ENCODE data around the gene ZNF469. TPM values are rescaled to one million over a fixed set of nuclear protein-coding genes. Genes with fewer than 3 reads are reported as not detected.

ZNF469 gene
- total and polyA plus RNA-seq, 4 donors: 0.04 to 0.50 (median 0.36) TPM

DNA sequence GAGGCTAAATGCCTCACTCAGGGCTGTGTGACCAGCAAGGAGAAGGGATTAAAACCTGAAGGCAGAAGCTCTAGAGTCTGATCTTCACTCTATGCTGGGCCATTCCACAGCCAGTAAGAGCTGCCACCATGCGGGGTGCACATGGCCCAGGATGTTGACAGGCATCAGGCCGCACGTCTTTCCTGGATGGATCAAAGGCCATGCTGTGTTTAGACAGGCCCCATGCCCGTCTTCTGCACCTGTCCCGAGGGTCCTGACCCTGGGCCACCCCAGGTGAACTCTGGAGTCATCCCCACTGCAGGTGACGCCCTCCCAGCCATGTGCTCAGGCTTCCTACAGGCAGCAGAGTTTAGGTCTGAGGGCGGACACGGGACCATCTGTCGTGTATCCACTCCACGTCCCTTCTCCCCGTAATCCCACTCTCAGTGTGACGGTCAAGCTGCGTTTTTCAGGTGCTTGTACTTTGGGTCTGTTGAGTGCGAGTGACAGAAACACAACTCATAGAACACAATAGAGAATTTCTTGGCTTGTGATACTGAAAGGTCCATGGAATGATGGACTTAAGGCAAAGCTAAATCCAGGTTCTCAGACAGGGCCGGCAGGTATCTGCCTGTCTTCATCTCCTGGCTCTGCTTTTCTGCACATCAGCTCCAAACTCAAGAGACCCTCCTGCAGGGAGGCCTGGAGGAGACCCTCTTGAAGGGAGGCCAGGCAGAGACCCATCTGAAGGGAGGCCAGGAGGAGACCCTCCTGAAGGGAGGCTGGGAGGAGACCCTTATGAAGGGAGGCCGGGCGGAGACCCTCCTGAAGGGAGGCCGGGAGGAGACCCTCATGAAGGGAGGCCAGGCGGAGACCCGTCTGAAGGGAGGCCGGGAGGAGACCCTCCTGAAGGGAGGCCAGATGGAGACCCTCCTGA, 13.2 kb downstream of the ZNF469 start:
- no peak for TF ChIP-seq TAF1 (conservative IDR thresholded peaks at IDR 0.05)
- TF ChIP-seq, protein P1, sequence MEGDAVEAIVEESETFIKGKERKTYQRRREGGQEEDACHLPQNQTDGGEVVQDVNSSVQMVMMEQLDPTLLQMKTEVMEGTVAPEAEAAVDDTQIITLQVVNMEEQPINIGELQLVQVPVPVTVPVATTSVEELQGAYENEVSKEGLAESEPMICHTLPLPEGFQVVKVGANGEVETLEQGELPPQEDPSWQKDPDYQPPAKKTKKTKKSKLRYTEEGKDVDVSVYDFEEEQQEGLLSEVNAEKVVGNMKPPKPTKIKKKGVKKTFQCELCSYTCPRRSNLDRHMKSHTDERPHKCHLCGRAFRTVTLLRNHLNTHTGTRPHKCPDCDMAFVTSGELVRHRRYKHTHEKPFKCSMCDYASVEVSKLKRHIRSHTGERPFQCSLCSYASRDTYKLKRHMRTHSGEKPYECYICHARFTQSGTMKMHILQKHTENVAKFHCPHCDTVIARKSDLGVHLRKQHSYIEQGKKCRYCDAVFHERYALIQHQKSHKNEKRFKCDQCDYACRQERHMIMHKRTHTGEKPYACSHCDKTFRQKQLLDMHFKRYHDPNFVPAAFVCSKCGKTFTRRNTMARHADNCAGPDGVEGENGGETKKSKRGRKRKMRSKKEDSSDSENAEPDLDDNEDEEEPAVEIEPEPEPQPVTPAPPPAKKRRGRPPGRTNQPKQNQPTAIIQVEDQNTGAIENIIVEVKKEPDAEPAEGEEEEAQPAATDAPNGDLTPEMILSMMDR (IDR thresholded peaks at IDR 0.05; ENCODE audit: low read depth, low read length, missing input control): no peak
- TF ChIP-seq GABPA (IDR thresholded peaks at IDR 0.05 in 1 of 2, conservative IDR thresholded peaks at IDR 0.05 in 1 of 2): no peak
- TF ChIP-seq, protein P2, sequence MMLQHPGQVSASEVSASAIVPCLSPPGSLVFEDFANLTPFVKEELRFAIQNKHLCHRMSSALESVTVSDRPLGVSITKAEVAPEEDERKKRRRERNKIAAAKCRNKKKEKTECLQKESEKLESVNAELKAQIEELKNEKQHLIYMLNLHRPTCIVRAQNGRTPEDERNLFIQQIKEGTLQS (IDR thresholded peaks at IDR 0.05): no peak
- TF ChIP-seq, protein P3, sequence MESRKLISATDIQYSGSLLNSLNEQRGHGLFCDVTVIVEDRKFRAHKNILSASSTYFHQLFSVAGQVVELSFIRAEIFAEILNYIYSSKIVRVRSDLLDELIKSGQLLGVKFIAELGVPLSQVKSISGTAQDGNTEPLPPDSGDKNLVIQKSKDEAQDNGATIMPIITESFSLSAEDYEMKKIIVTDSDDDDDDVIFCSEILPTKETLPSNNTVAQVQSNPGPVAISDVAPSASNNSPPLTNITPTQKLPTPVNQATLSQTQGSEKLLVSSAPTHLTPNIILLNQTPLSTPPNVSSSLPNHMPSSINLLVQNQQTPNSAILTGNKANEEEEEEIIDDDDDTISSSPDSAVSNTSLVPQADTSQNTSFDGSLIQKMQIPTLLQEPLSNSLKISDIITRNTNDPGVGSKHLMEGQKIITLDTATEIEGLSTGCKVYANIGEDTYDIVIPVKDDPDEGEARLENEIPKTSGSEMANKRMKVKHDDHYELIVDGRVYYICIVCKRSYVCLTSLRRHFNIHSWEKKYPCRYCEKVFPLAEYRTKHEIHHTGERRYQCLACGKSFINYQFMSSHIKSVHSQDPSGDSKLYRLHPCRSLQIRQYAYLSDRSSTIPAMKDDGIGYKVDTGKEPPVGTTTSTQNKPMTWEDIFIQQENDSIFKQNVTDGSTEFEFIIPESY (IDR thresholded peaks at IDR 0.05): no peak
- TF ChIP-seq SP1 (IDR thresholded peaks at IDR 0.05): no peak
- TF ChIP-seq FOXA1 (IDR thresholded peaks at IDR 0.05): no peak
- TF ChIP-seq, protein P4, sequence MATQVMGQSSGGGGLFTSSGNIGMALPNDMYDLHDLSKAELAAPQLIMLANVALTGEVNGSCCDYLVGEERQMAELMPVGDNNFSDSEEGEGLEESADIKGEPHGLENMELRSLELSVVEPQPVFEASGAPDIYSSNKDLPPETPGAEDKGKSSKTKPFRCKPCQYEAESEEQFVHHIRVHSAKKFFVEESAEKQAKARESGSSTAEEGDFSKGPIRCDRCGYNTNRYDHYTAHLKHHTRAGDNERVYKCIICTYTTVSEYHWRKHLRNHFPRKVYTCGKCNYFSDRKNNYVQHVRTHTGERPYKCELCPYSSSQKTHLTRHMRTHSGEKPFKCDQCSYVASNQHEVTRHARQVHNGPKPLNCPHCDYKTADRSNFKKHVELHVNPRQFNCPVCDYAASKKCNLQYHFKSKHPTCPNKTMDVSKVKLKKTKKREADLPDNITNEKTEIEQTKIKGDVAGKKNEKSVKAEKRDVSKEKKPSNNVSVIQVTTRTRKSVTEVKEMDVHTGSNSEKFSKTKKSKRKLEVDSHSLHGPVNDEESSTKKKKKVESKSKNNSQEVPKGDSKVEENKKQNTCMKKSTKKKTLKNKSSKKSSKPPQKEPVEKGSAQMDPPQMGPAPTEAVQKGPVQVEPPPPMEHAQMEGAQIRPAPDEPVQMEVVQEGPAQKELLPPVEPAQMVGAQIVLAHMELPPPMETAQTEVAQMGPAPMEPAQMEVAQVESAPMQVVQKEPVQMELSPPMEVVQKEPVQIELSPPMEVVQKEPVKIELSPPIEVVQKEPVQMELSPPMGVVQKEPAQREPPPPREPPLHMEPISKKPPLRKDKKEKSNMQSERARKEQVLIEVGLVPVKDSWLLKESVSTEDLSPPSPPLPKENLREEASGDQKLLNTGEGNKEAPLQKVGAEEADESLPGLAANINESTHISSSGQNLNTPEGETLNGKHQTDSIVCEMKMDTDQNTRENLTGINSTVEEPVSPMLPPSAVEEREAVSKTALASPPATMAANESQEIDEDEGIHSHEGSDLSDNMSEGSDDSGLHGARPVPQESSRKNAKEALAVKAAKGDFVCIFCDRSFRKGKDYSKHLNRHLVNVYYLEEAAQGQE (IDR thresholded peaks at IDR 0.05): no peak
- no peak for TF ChIP-seq JUND (IDR thresholded peaks at IDR 0.05)
- TF ChIP-seq RAD21 (IDR thresholded peaks at IDR 0.05): no peak
- TF ChIP-seq, protein P5, sequence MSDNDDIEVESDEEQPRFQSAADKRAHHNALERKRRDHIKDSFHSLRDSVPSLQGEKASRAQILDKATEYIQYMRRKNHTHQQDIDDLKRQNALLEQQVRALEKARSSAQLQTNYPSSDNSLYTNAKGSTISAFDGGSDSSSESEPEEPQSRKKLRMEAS (IDR thresholded peaks at IDR 0.05): no peak
- no peak for TF ChIP-seq NR2F2 (IDR thresholded peaks at IDR 0.05)
- TF ChIP-seq FOXA2 (IDR thresholded peaks at IDR 0.05): no peak
- no peak for TF ChIP-seq YY1 (IDR thresholded peaks at IDR 0.05)
- TF ChIP-seq HNF4G (IDR thresholded peaks at IDR 0.05): no peak
- no peak for TF ChIP-seq RXRA (IDR thresholded peaks at IDR 0.05)
- no peak for TF ChIP-seq EGR1 (IDR thresholded peaks at IDR 0.05; ENCODE audit: low read depth in 2 of 2)
- no peak for TF ChIP-seq HNF4A (conservative IDR thresholded peaks at IDR 0.05)
- 78% methylated on average over 21 of the region's 21 CpGs for WGBS

More for the DNA sequence above, 13.2 kb downstream of the ZNF469 start:
- Histone ChIP-seq H3K27ac (ENCODE audit: low read depth in 1 of 2, low read length in 2 of 2) (no peak overlapping the region), H3K4me3 (ENCODE audit: low read depth in 1 of 3, low read length in 3 of 3) (no peak overlapping the region), H3K27me3 (ENCODE audit: control insufficient read depth in 4 of 4, insufficient read depth in 4 of 4, low read length in 3 of 4) (no peaks in the 10 kb centered on the region), H3K4me1 (ENCODE audit: control insufficient read depth in 4 of 4, insufficient read depth in 4 of 4, low read length in 3 of 4) (no peaks in the 10 kb centered on the region), H3K9me3 (ENCODE audit: control insufficient read depth in 4 of 4, low read length in 3 of 4) (no peaks in the 10 kb centered on the region), H3K36me3 (ENCODE audit: control insufficient read depth in 4 of 4, insufficient read depth in 3 of 4, low read depth in 1 of 4, low read length in 3 of 4) (no peaks in the 10 kb centered on the region), H3K9ac (ENCODE audit: low read depth in 1 of 2, low read length in 2 of 2) (no peak overlapping the region)
- DNase-seq (ENCODE audit: low spot score): no peak
